Pancreas (tissue), 10 donors: Measurements from ENCODE around the gene FRS2. TPM values are rescaled to one million over a fixed set of nuclear protein-coding genes. Genes with fewer than 3 reads are reported as not detected.

Experiments
- ATAC-seq, 4 donors: fragments of 200-7000 bp; cut with Tn5 transposase; one replicate each; pipeline versions ENCODE4 v1.8.0 to v1.9.1; 2020; ENCODE audit warnings: mild to moderate bottlenecking in 4 of 4, moderate library complexity in 4 of 4
- DNase-seq, 6 donors: peaks; one replicate each; pipeline ENCODE4 v3.0.0-alpha.2; 2020
- FAIRE-seq: peaks from 2 replicates; lab custom pipeline; 2012; peaks lifted over from hg19 to GRCh38; lab: Jason Lieb, UNC
- H3K27ac ChIP-seq, 4 donors: fragments of 200-600 bp; sonication (generic); 1 replicate in 3 of 4; 2 replicates in 1 of 4; pipeline versions ENCODE4 v1.5.0 to v1.8.0; 2020
- H3K27me3 ChIP-seq, 4 donors: fragments of 200-600 bp; one replicate each; pipeline ENCODE4 v1.8.0; 2021
- H3K36me3 ChIP-seq, 3 donors: fragments of 200-600 bp; sonication (generic) in 1 of 3; one replicate each; pipeline versions ENCODE4 v1.5.0 to v1.8.0; 2020 to 2021
- H3K4me1 ChIP-seq, 3 donors: fragments of 200-600 bp; one replicate each; pipeline ENCODE4 v1.8.0; 2021
- H3K4me3 ChIP-seq, 4 donors: fragments of 200-600 bp; sonication (generic) in 2 of 4; one replicate each; pipeline versions ENCODE4 v1.5.0 to v1.8.0; 2020 to 2021
- H3K9me3 ChIP-seq, 4 donors: fragments of 200-600 bp; one replicate each; pipeline ENCODE4 v1.8.0; 2021
- WGBS, 2 donors: extraction: QIAGEN DNeasy Blood & Tissue Kit; methylation state at CpG; one replicate each; pipeline ENCODE4 v1.1.7; 2013; 5-methylcytosine and 5-hydroxymethylcytosine counted together
- intact Hi-C, 3 donors: fragments of 100-400 bp; cut with DNase I; formaldehyde crosslinking; loops; one replicate each; pipeline versions ENCODE4 v1.11.1 to v1.14.2; 2022
- polyA plus RNA-seq, 2 donors: library from polyadenylated mRNA; stranded (reverse); fragments of 200-250 nt; gene quantifications; one replicate each; pipeline ENCODE4 v1.2.3, GENCODE V29; 2013
- total RNA-seq, 6 donors: library from RNA; stranded (reverse); fragmentation: NEBNext Ultra II Directional in 4 of 6; extraction: Animal tissue kit (Norgen Biotek cat#: 25700) in 4 of 6; gene quantifications; one replicate each; pipeline versions ENCODE4 v1.2.1 to v1.2.4, GENCODE V29; 2021 to 2023
- TF ChIP-seq, protein P1 (sequence below), 4 donors: fragments of 200-600 bp; sonication (generic) in 3 of 4; IDR thresholded peaks; one replicate each; pipeline versions ENCODE4 v1.5.0 to v1.8.0; 2021; ENCODE audit warnings: antibody characterized with exemption in 4 of 4
- donor health status: healthy with polysubstance abuse.
- donor health status: DM: no; HTN: no; CAD: no; lungs with moderate emphysema.
- donor health status: DM: no; HTN: no; CAD: no.
- donor health status: control.
- donor health status: control.
- donor health status: Bipolar disorder and iron deficiency.
- donor health status: DM: yes; HTN: yes; CAD: no.
- donor health status: DM: no; HTN: no; CAD: no.
- donor health status: DM: no; HTN: no; CAD: no.
- donor health status: DM: yes; HTN: yes; CAD: no.

The FRS2 gene
- total and polyA plus RNA-seq, 8 donors, result 2.5 to 23.2 (median 12.1) TPM

DNA sequence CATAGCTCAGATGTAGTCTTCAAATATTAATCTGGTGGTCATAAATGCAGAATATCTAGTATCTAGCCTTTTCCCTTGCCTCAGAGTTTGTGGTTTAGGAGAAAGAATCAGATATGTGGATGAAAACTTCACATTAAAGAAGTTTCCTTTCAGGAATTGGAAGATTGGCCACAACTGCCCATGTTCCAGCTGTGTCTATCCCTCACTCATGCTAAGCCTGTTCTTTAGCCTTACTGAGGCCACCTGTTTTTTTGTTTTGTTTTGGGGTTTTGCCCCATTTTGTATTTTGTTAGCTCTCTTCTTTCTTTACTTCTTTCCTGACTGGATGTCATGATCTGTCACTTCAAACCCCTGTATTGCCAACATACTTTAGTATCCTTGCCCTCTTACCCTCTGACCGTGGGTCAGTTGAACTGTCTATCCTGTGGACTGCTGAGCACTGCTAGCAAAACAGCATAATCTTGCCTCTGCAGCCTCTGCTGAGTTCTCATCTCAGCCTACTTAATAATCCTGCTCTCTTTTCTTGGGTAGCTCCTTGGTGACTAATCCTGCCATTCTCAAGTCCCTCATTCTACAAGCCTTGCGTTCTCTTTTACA, 93.1 kb downstream of the FRS2 start:
- DNase-seq, result no peak
- H3K27me3 ChIP-seq, result no peaks in the 10 kb centered on the region
- no peak overlapping the region for H3K27ac ChIP-seq
- 96 to 97% methylated on average over 2 of the region's 2 CpGs for WGBS, 2 donors
- no peaks in the 10 kb centered on the region for H3K9me3 ChIP-seq
- intact Hi-C loops, result loop anchor here in 1 of 3 donors (10.0 kb wide), 1 partner anchor 268 kb away; no protein-coding TSS in a partner anchor
- TF ChIP-seq, protein P1, sequence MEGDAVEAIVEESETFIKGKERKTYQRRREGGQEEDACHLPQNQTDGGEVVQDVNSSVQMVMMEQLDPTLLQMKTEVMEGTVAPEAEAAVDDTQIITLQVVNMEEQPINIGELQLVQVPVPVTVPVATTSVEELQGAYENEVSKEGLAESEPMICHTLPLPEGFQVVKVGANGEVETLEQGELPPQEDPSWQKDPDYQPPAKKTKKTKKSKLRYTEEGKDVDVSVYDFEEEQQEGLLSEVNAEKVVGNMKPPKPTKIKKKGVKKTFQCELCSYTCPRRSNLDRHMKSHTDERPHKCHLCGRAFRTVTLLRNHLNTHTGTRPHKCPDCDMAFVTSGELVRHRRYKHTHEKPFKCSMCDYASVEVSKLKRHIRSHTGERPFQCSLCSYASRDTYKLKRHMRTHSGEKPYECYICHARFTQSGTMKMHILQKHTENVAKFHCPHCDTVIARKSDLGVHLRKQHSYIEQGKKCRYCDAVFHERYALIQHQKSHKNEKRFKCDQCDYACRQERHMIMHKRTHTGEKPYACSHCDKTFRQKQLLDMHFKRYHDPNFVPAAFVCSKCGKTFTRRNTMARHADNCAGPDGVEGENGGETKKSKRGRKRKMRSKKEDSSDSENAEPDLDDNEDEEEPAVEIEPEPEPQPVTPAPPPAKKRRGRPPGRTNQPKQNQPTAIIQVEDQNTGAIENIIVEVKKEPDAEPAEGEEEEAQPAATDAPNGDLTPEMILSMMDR (IDR thresholded peaks at IDR 0.05), result no peak
- no peak for FAIRE-seq
- ATAC-seq, result no peak
- H3K4me3 ChIP-seq, result no peak overlapping the region
- peaks cover 0 to 12% (median 0%) of the 10 kb centered on the region in 3 donors for H3K36me3 ChIP-seq
- H3K4me1 ChIP-seq, result no peaks in the 10 kb centered on the region

DNA sequence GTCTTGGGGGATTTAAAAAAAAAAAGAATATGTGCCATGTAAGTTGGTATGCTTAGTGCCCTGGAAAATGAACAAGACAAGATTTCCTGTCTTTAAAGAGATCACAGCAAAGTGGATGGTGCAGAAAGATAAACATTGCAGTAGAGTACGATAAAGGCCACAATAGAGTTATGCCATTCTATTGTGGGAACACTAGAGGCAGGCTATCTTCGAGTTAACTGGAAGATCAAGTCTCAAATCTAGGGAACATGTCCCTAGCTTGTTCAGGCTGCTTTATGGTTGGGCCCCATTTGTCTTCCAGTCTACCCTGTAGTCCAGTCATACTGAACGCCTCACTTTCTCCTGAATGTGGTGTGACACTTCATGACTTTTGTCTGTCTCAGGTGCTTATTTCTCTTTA, 96.4 kb downstream of the FRS2 start:
- Histone ChIP-seq H3K4me1 (peaks cover 0 to 11% (median 10%) of the 10 kb centered on the region in 3 donors), H3K27ac (no peak overlapping the region), H3K4me3 (no peak overlapping the region), H3K27me3 (no peaks in the 10 kb centered on the region), H3K36me3 (peaks cover 0 to 12% (median 0%) of the 10 kb centered on the region in 3 donors), H3K9me3 (no peaks in the 10 kb centered on the region)
- intact Hi-C loops, result loop anchor here in 1 of 3 donors (10.0 kb wide), 1 partner anchor 272 kb away; no protein-coding TSS in a partner anchor
- DNase-seq, result no peak
- no peak for ATAC-seq
- FAIRE-seq, result no peak
- 79 to 85% methylated on average over 3 of the region's 3 CpGs for WGBS, 2 donors
- TF ChIP-seq, protein P1 (IDR thresholded peaks at IDR 0.05), result no peak

DNA sequence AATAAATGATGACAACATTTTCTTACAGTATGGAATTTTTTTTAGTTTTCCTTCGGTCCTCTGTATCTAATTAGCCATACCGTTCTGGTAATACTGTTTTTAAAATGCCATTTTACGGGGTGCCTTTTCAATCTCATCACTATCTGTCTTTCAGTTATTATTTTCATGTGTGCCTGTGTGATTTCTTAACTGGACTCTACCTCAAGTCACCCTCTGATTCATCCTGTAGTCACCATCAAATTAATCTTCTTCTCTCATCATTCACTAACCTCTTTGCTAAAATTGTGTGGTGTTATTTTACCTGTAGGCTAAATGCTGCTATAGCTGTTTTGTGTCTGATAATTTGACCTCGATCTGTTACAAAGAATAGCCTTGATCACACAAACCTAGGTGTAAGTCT, 99.0 kb downstream of the FRS2 start:
- Histone ChIP-seq H3K36me3 (peaks cover 0 to 17% (median 3%) of the 10 kb centered on the region in 3 donors), H3K27ac (no peak overlapping the region), H3K4me3 (no peak overlapping the region), H3K4me1 (peaks cover 0 to 11% (median 10%) of the 10 kb centered on the region in 3 donors), H3K27me3 (no peaks in the 10 kb centered on the region), H3K9me3 (no peaks in the 10 kb centered on the region)
- DNase-seq (no peak), ATAC-seq (peak in 1 of 4 donors; percentile 15), FAIRE-seq (no peak)
- TF ChIP-seq, protein P1 (IDR thresholded peaks at IDR 0.05), result no peak
- intact Hi-C loops, result loop anchor here in 1 of 3 donors (10.0 kb wide), 1 partner anchor 274 kb away; no protein-coding TSS in a partner anchor
- WGBS, 2 donors, result 55 to 69% methylated on average over 4 of the region's 4 CpGs

DNA sequence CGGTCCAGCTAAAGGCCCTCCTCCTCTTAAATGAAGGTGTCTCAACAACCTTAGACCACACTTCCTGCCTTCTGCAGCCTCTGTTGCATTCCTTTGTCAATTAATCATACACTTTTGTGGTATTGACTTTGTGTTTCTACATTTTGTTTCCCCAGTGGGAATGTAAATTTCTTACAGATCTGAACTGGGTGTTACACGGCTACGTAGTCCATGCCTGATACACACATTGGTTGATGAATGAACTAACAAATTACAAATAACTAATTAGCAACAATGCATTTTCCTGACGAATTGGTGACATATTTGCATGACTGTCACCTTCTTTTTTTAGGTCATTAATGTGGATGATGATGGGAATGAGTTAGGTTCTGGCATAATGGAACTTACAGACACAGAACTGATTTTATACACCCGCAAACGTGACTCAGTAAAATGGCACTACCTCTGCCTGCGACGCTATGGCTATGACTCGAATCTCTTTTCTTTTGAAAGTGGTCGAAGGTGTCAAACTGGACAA, 99.9 kb downstream of the FRS2 start:
- TF ChIP-seq, protein P1 (IDR thresholded peaks at IDR 0.05), result no peak
- peak overlapping the region in 1 of 4 donors; percentile 7 for H3K27ac ChIP-seq
- H3K4me3 ChIP-seq, result no peak overlapping the region
- WGBS, 2 donors, result 79 to 84% methylated on average over 10 of the region's 10 CpGs
- no peak for FAIRE-seq
- ATAC-seq, result peak in 1 of 4 donors; percentile 19
- DNase-seq, result no peak
- H3K36me3 ChIP-seq, result peaks cover 0 to 24% (median 3%) of the 10 kb centered on the region in 3 donors
- intact Hi-C loops, result loop anchor here in 2 of 3 donors (10.0 kb wide), 2 partner anchors 155 to 275 kb away; no protein-coding TSS in a partner anchor
- peaks cover 0 to 11% (median 10%) of the 10 kb centered on the region in 3 donors for H3K4me1 ChIP-seq
- H3K27me3 ChIP-seq, result no peaks in the 10 kb centered on the region
- no peaks in the 10 kb centered on the region for H3K9me3 ChIP-seq
